Endometrium (tissue), 2 donors: ENCODE data around the gene TGIF2LY.
"Not testable (repeated sequence)": the region's sequence is repeated elsewhere in the genome, so short reads cannot be mapped to it uniquely, and the experiment has no call there.

Source experiments
- FAIRE-seq: peaks from 2 replicates; lab custom pipeline; 2012; peaks lifted over from hg19 to GRCh38; lab: Jason Lieb, UNC
- donor health status: control.
- donor health status: control.

TGIF2LY gene

GRCh38 chrY:3578767-3579166 is at the start of gene TGIF2LY:
TGIF2LY (plus strand) TSS chrY:3579067; CDS start chrY:3579245, 178 bp downstream.
- FAIRE-seq = not testable (repeated sequence)
